Renal pelvis (tissue), 4 donors: ENCODE measurements around the gene BGLAP. TPM values are rescaled to one million over a fixed set of nuclear protein-coding genes. Genes with fewer than 3 reads are reported as not detected.
A peak's percentile ranks its signal among the peaks of the same experiment; 100 is the strongest.

Source experiments
- DNase-seq: peaks from one replicate; pipeline ENCODE4 v3.0.0-alpha.2; 2013
- polyA plus RNA-seq, 3 donors: library from polyadenylated mRNA; unstranded; fragments of 120-200 nt; gene quantifications; one replicate each; pipeline ENCODE4 v1.2.1, GENCODE V29; 2013; ENCODE audit not compliant: insufficient read length in 3 of 3

BGLAP gene
- polyA plus RNA-seq, 3 donors: 1.7 to 8.8 (median 8.0) TPM

GRCh38 chr1:156291226-156292061 is 49.5 kb downstream of the BGLAP start:
- DNase-seq: peak; percentile 72

Other genes starting within 250 kb of the BGLAP start
- gene SSR2, start 221.2 kb upstream of the BGLAP start, polyA plus RNA-seq: 100 to 1,000 TPM; 354 to 431 (median 363) TPM
- gene UBQLN4, start 188.4 kb upstream of the BGLAP start, polyA plus RNA-seq: 10 to 100 TPM; 57.5 to 59.6 (median 58.5) TPM
- 10 to 100 TPM; 55.9 to 67.2 (median 63.9) TPM for gene LAMTOR2, start 187.4 kb upstream of the BGLAP start, polyA plus RNA-seq
- 10 to 100 TPM; 54.4 to 61.6 (median 55.3) TPM for gene RAB25, start 181.0 kb upstream of the BGLAP start, polyA plus RNA-seq
- 10 to 100 TPM; 43.2 to 53.5 (median 50.1) TPM for gene MEX3A, start 159.7 kb upstream of the BGLAP start, polyA plus RNA-seq
- gene LMNA, start 127.5 kb upstream of the BGLAP start, polyA plus RNA-seq: 100 to 1,000 TPM in 2 of 3 donors, 10 to 100 TPM in 1; 84.6 to 104 (median 103) TPM
- 10 to 100 TPM; 21.2 to 27.5 (median 21.3) TPM for gene SEMA4A, start 88.6 kb upstream of the BGLAP start, polyA plus RNA-seq
- gene SLC25A44, start 48.1 kb upstream of the BGLAP start, polyA plus RNA-seq: 10 to 100 TPM; 28.4 to 38.0 (median 29.6) TPM
- 100 to 1,000 TPM in 1 of 3 donors, 10 to 100 TPM in 2; 89.6 to 102 (median 99.1) TPM for gene PMF1, start 29.2 kb upstream of the BGLAP start, polyA plus RNA-seq
- gene PAQR6, start 5.9 kb downstream of the BGLAP start, polyA plus RNA-seq: 1 to 10 TPM; 5.0 to 7.1 (median 7.1) TPM
- gene SMG5, start 40.6 kb downstream of the BGLAP start, polyA plus RNA-seq: 10 to 100 TPM; 70.9 to 75.4 (median 72.9) TPM
- 1 to 10 TPM; 6.9 to 8.4 (median 7.3) TPM for gene TMEM79, start 42.1 kb downstream of the BGLAP start, polyA plus RNA-seq
- gene GLMP, start 53.5 kb downstream of the BGLAP start, polyA plus RNA-seq: 10 to 100 TPM; 63.9 to 71.9 (median 66.9) TPM
- not detected for gene VHLL, start 57.1 kb downstream of the BGLAP start, polyA plus RNA-seq
- gene CCT3, start 96.1 kb downstream of the BGLAP start, polyA plus RNA-seq: 100 to 1,000 TPM; 297 to 392 (median 363) TPM
- 1 to 10 TPM in 2 of 3 donors, under 1 TPM in 1; 0.97 to 2.0 (median 1.3) TPM for gene TSACC, start 96.3 kb downstream of the BGLAP start, polyA plus RNA-seq
- gene RHBG, start 127.0 kb downstream of the BGLAP start, polyA plus RNA-seq: 10 to 100 TPM; 13.6 to 26.0 (median 21.5) TPM